ENCODE results near the gene FERMT3.
A peak's percentile ranks its signal among the peaks of the same experiment; 100 is the strongest.

DNA sequence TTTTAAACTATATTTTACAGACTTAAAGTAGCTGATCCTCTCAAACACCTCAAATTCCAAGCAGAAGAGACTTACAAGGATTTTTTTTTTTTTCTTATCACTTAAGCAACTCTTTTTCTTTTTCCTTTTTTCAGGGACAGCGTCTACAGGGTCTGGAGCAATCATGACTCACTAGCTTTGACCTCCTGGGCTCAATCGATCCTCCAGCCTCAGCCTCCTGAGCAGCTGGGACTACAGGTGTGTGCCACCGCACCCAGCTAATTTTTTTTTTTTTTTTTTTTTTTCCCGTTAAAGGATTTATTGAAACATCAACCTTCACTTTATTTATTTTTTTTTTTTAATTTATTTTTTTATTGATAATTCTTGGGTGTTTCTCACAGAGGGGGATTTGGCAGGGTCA is 36.1 kb upstream of the FERMT3 start:
- no peak for TF ChIP-seq L3MBTL2 (conservative IDR thresholded peaks at IDR 0.05)
- TF ChIP-seq NFRKB (IDR thresholded peaks at IDR 0.05), result no peak
- TF ChIP-seq CTBP1 (IDR thresholded peaks at IDR 0.05; ENCODE audit: borderline replicate concordance), result no peak
- peak; percentile 65; the same call in 1 of the 2 replicates for TF ChIP-seq ZNF384 (IDR thresholded peaks at IDR 0.05)
- no peak for TF ChIP-seq FOXM1 (IDR thresholded peaks at IDR 0.05; ENCODE audit: borderline replicate concordance)
- TF ChIP-seq HDGF (IDR thresholded peaks at IDR 0.05; ENCODE audit: borderline replicate concordance), result no peak
- TF ChIP-seq, protein P1, sequence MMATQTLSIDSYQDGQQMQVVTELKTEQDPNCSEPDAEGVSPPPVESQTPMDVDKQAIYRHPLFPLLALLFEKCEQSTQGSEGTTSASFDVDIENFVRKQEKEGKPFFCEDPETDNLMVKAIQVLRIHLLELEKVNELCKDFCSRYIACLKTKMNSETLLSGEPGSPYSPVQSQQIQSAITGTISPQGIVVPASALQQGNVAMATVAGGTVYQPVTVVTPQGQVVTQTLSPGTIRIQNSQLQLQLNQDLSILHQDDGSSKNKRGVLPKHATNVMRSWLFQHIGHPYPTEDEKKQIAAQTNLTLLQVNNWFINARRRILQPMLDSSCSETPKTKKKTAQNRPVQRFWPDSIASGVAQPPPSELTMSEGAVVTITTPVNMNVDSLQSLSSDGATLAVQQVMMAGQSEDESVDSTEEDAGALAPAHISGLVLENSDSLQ (IDR thresholded peaks at IDR 0.05), result no peak
- no peak for TF ChIP-seq SP1 (IDR thresholded peaks at IDR 0.05)
- no peak for TF ChIP-seq FOXK2 (IDR thresholded peaks at IDR 0.05)
- TF ChIP-seq FOXA1 (IDR thresholded peaks at IDR 0.05), result no peak
- no peak for TF ChIP-seq BHLHE40 (IDR thresholded peaks at IDR 0.05; ENCODE audit: borderline replicate concordance)
- TF ChIP-seq TARDBP (IDR thresholded peaks at IDR 0.05), result no peak
- TF ChIP-seq SUZ12 (IDR thresholded peaks at IDR 0.05), result no peak
